K562 (cell line): ENCODE measurements around the gene ZNF514. TPM values are rescaled to one million over a fixed set of nuclear protein-coding genes. Genes with fewer than 3 reads are reported as not detected.
A peak's percentile ranks its signal among the peaks of the same experiment; 100 is the strongest.

Experiments used
- C11orf30 ChIP-seq: fragments of 450-650 bp; IDR thresholded peaks from 2 replicates; pipeline ENCODE4 v1.6.1; 2016; ENCODE audit warnings: low read depth, mild to moderate bottlenecking
- CBFA2T2 ChIP-seq: fragments of 450-650 bp; conservative IDR thresholded peaks from 2 replicates; pipeline ENCODE4 v1.6.1; 2017; ENCODE audit warnings: mild to moderate bottlenecking
- CBX3 ChIP-seq, 2 experiments: IDR thresholded peaks; 1 replicate in 1 of 2; 2 replicates in 1 of 2; pipeline ENCODE4 v1.6.1; 2012; ENCODE audit warnings: inconsistent platforms in 2 of 2, low read length in 2 of 2, borderline replicate concordance in 1 of 2, control low read depth in 1 of 2
- DDX20 ChIP-seq: fragments of 450-650 bp; IDR thresholded peaks from 2 replicates; pipeline ENCODE4 v1.6.1; 2016; ENCODE audit warnings: missing genetic modification characterization, low read depth, mild to moderate bottlenecking, missing compliant biosample characterization, moderate library complexity
- HDAC6 ChIP-seq: IDR thresholded peaks from 2 replicates; pipeline ENCODE4 v1.6.1; 2012; ENCODE audit warnings: low read depth, mild to moderate bottlenecking, control low read depth, inconsistent platforms, low read length, moderate library complexity
- MTA1 ChIP-seq: fragments of 450-650 bp; IDR thresholded peaks from 2 replicates; pipeline ENCODE4 v1.6.1; 2017; ENCODE audit warnings: borderline replicate concordance
- MXI1 ChIP-seq: IDR thresholded peaks from 2 replicates; pipeline ENCODE4 v1.6.1; 2011; ENCODE audit warnings: low read depth, mild to moderate bottlenecking, improper control_type of control experiment, low read length
- MYBL2 ChIP-seq, 2 experiments: fragments of 450-650 bp in 1 of 2; sonication (generic) in 1 of 2; formaldehyde crosslinking in 1 of 2; IDR thresholded peaks; 2 replicates each; pipeline versions ENCODE4 v1.6.1 to v1.8.1; 2017 to 2022; ENCODE audit warnings: borderline replicate concordance in 1 of 2, inconsistent platforms in 1 of 2, low read depth in 1 of 2, mild to moderate bottlenecking in 1 of 2, missing genetic modification reagents in 1 of 2, moderate library complexity in 1 of 2
- NFRKB ChIP-seq: fragments of 450-650 bp; IDR thresholded peaks from 2 replicates; pipeline ENCODE4 v1.6.1; 2016; ENCODE audit warnings: low read depth
- NONO ChIP-seq, 2 experiments: fragments of 200-400 bp in 1 of 2; fragments of 450-650 bp in 1 of 2; formaldehyde crosslinking in 1 of 2; IDR thresholded peaks; 2 replicates each; pipeline ENCODE4 v1.6.1; 2017; ENCODE audit warnings: low read depth in 2 of 2, mild to moderate bottlenecking in 2 of 2, moderate library complexity in 2 of 2, low read length in 1 of 2
- POLR2B ChIP-seq: fragments of 450-650 bp; IDR thresholded peaks from 2 replicates; pipeline ENCODE4 v1.6.1; 2018; ENCODE audit warnings: low read depth; ENCODE audit not compliant: partially characterized antibody
- RBM22 ChIP-seq: fragments of 200-400 bp; formaldehyde crosslinking; IDR thresholded peaks from 2 replicates; pipeline ENCODE4 v1.6.1; 2018; ENCODE audit warnings: low read length, low read depth; ENCODE audit not compliant: poor library complexity, severe bottlenecking
- RFX5 ChIP-seq: IDR thresholded peaks from 2 replicates; pipeline ENCODE4 v1.6.1; 2011; ENCODE audit warnings: low read depth, mild to moderate bottlenecking, improper control_type of control experiment, low read length
- RUNX1 ChIP-seq: sonication (generic); IDR thresholded peaks from 2 replicates; pipeline ENCODE4 v1.6.1; 2016; ENCODE audit warnings: antibody characterized with exemption, low read depth
- SAFB ChIP-seq: fragments of 200-400 bp; formaldehyde crosslinking; IDR thresholded peaks from 2 replicates; pipeline ENCODE4 v1.6.1; 2017; ENCODE audit warnings: low read depth, low read length, borderline replicate concordance
- SMARCE1 ChIP-seq: fragments of 450-650 bp; IDR thresholded peaks from 2 replicates; pipeline ENCODE4 v1.7.1; 2016; ENCODE audit warnings: mild to moderate bottlenecking
- SP1 ChIP-seq: sonication (generic); formaldehyde crosslinking; IDR thresholded peaks from 2 replicates; pipeline ENCODE4 v1.8.1; 2022; ENCODE audit warnings: mild to moderate bottlenecking, missing genetic modification reagents
- ZBTB1 ChIP-seq: sonication (generic); formaldehyde crosslinking; IDR thresholded peaks from 2 replicates; pipeline ENCODE4 v1.8.1; 2023; ENCODE audit warnings: missing genetic modification reagents, low read depth, mild to moderate bottlenecking, borderline replicate concordance
- ZNF212 ChIP-seq: fragments of 450-650 bp; formaldehyde crosslinking; IDR thresholded peaks from 2 replicates; pipeline ENCODE4 v1.4.0; 2020; ENCODE audit warnings: mild to moderate bottlenecking
- ZNF23 ChIP-seq: fragments of 250-450 bp; sonication (Bioruptor Pico); IDR thresholded peaks from 2 replicates; pipeline ENCODE4 v1.4.0; 2020; ENCODE audit warnings: mild to moderate bottlenecking
- ZNF311 ChIP-seq: fragments of 250-450 bp; sonication (Bioruptor Pico); IDR thresholded peaks from 2 replicates; pipeline ENCODE4 v1.4.0; 2020; ENCODE audit warnings: mild to moderate bottlenecking, moderate library complexity
- ZNF445 ChIP-seq: fragments of 250-450 bp; sonication (Bioruptor Pico); IDR thresholded peaks from 2 replicates; pipeline ENCODE4 v1.4.0; 2020; ENCODE audit warnings: low read depth, mild to moderate bottlenecking, moderate library complexity
- ZNF655 ChIP-seq: fragments of 250-450 bp; sonication (Bioruptor Pico); IDR thresholded peaks from 2 replicates; pipeline ENCODE4 v1.5.0; 2021
- polyA plus RNA-seq, 8 experiments: library from polyadenylated mRNA; depleted of rRNA in 4 of 8; stranded (reverse) in 5 of 8; unstranded in 3 of 8; fragments of >200 nt; fragmentation: Nextera tagmentation in 2 of 8; fragmentation: Illumina TruSeq in 1 of 8; extraction: Ambion mirVana in 2 of 8; extraction: Trizol in 1 of 8; gene quantifications; 2 replicates each; pipeline versions ENCODE4 v1.2.1 to v1.2.3, GENCODE V29; 2011 to 2014; ENCODE audit warnings: inconsistent platforms in 1 of 8, missing spikeins in 1 of 8
- total RNA-seq, 7 experiments: library from RNA; depleted of rRNA in 6 of 7; stranded (reverse); fragments of >200 nt in 6 of 7; fragmentation: Illumina TruSeq in 2 of 7; extraction: Trizol in 2 of 7; gene quantifications; 2 replicates each; pipeline versions ENCODE4 v1.2.1 to v1.2.3, GENCODE V29; 2011 to 2021; ENCODE audit warnings: low replicate concordance in 1 of 7
- TF ChIP-seq, protein P1 (sequence below), 2 experiments: fragments of 450-650 bp in 1 of 2; sonication (generic) in 1 of 2; formaldehyde crosslinking; conservative IDR thresholded peaks; 2 replicates each; pipeline versions ENCODE4 v1.4.0 to v1.8.1; 2020 to 2022; ENCODE audit warnings: mild to moderate bottlenecking in 1 of 2, missing genetic modification reagents in 1 of 2
- TF ChIP-seq, protein P2 (sequence below): fragments of 200-800 bp; sonication (Bioruptor generic); IDR thresholded peaks from 2 replicates; pipeline ENCODE4 v1.6.1; 2017; ENCODE audit warnings: missing genetic modification characterization, missing compliant biosample characterization

The ZNF514 gene
- total and polyA plus RNA-seq, 9 of the 15 experiments (the other 6 are each of a cell fraction or from before 2014, with no cell fraction given): 7.5 to 17.7 (median 11.4) TPM

GRCh38 chr2:95165371-95166064 is 5.9 kb upstream of the ZNF514 start, which contains the start of gene ZNF2 (continued):
- TF ChIP-seq SMARCE1 (no peak), SP1 (CRISPR knock-in tag) (peak; percentile 73; the same call in 1 of the 2 replicates), ZBTB1 (CRISPR knock-in tag) (no peak), ZNF212 (CRISPR knock-in tag) (no peak), HDAC6 (no peak), MXI1 (peak; percentile 37; the same call in 1 of the 2 replicates), ZNF311 (no peak), ZNF445 (CRISPR knock-in tag) (no peak), NONO (IDR thresholded peaks at IDR 0.05; ENCODE audit: low read depth in 2 of 2, low read length in 1 of 2) (no peak), RFX5 (no peak), RUNX1 (no peak), RBM22 (no peak), CBX3 (IDR thresholded peaks at IDR 0.05; ENCODE audit: borderline replicate concordance in 1 of 2, low read length in 2 of 2) (no peak; a peak in 1 of 3 replicates), ZNF655 (CRISPR knock-in tag) (no peak), MTA1 (peak; percentile 98), NFRKB (peak; percentile 96), ZNF23 (CRISPR knock-in tag) (no peak), CBFA2T2 (no peak), DDX20 (tag) (no peak), SAFB (peak; percentile 26; the same call in 1 of the 2 replicates), C11orf30 (peak; percentile 98), POLR2B (peak; percentile 84), MYBL2 (IDR thresholded peaks at IDR 0.05; ENCODE audit: low read depth) (no peak; the same call in 1 of the 2 replicates), MYBL2 (CRISPR knock-in tag; IDR thresholded peaks at IDR 0.05; ENCODE audit: borderline replicate concordance) (no peak)
- TF ChIP-seq, protein P1, sequence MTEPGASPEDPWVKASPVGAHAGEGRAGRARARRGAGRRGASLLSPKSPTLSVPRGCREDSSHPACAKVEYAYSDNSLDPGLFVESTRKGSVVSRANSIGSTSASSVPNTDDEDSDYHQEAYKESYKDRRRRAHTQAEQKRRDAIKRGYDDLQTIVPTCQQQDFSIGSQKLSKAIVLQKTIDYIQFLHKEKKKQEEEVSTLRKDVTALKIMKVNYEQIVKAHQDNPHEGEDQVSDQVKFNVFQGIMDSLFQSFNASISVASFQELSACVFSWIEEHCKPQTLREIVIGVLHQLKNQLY (CRISPR knock-in tag; conservative IDR thresholded peaks at IDR 0.05): no peak
- TF ChIP-seq, protein P2, sequence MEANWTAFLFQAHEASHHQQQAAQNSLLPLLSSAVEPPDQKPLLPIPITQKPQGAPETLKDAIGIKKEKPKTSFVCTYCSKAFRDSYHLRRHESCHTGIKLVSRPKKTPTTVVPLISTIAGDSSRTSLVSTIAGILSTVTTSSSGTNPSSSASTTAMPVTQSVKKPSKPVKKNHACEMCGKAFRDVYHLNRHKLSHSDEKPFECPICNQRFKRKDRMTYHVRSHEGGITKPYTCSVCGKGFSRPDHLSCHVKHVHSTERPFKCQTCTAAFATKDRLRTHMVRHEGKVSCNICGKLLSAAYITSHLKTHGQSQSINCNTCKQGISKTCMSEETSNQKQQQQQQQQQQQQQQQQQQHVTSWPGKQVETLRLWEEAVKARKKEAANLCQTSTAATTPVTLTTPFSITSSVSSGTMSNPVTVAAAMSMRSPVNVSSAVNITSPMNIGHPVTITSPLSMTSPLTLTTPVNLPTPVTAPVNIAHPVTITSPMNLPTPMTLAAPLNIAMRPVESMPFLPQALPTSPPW: peak; percentile 52
